ENCODE data around the gene CEBPA.
"Not testable (repeated sequence)": the region's sequence is repeated elsewhere in the genome, so short reads cannot be mapped to it uniquely, and the experiment has no call there.

CEBPA gene

DNA sequence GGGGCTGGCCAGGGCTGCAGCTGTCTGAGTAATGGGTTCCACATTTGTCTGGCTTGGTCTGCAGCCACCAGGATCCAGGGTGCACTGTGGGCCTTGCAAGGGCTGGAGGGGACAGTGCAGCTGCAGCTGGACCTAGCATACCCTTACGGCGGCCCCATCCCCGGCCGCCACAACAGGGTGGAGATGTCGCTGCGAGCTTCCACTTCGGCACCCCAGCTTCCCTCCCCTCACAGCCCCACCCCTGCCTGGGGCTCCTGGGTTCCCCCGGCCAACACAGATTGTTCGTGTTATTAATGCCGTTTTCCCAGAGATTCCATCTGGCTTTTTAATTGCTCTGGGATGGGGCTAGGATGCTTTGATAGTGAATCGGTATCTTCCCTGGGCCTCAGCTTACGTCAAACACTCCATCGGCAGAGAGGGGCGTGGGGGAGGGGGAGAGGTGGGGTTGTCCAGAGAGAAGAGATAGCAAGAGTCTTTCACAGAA lies 5.8 kb downstream of the CEBPA start:
- H3K27me3 ChIP-seq (ENCODE audit: insufficient read depth, low read length, poor library complexity), result peaks cover 3% of the 10 kb centered on the region
- DNase-seq (no peak), ATAC-seq (ENCODE audit: insufficient read depth, low read depth) (no peak)
- no peaks in the 10 kb centered on the region for H4K20me1 ChIP-seq (ENCODE audit: insufficient read depth, low read length)
- H3K9me3 ChIP-seq (ENCODE audit: insufficient read depth, low read length, severe bottlenecking), result no peaks in the 10 kb centered on the region
- no peaks in the 10 kb centered on the region for H3K79me2 ChIP-seq (ENCODE audit: insufficient read depth, low read length)
- no peak overlapping the region for H3K4me3 ChIP-seq (ENCODE audit: low read depth in 1 of 2, low read length in 2 of 2)
- no peak overlapping the region for H2AFZ ChIP-seq (ENCODE audit: low read depth, low read length)
- H3K4me1 ChIP-seq (ENCODE audit: insufficient read depth, low read length), result no peaks in the 10 kb centered on the region
- no peak overlapping the region for H3K4me2 ChIP-seq (ENCODE audit: insufficient read depth, low read length)
- no peaks in the 10 kb centered on the region for H3K36me3 ChIP-seq (ENCODE audit: insufficient read depth, low read length)
- no peak overlapping the region for H3K9ac ChIP-seq (ENCODE audit: low read depth, low read length)
- no peak overlapping the region for H3K27ac ChIP-seq (ENCODE audit: low read length)
- TF ChIP-seq, protein P1, sequence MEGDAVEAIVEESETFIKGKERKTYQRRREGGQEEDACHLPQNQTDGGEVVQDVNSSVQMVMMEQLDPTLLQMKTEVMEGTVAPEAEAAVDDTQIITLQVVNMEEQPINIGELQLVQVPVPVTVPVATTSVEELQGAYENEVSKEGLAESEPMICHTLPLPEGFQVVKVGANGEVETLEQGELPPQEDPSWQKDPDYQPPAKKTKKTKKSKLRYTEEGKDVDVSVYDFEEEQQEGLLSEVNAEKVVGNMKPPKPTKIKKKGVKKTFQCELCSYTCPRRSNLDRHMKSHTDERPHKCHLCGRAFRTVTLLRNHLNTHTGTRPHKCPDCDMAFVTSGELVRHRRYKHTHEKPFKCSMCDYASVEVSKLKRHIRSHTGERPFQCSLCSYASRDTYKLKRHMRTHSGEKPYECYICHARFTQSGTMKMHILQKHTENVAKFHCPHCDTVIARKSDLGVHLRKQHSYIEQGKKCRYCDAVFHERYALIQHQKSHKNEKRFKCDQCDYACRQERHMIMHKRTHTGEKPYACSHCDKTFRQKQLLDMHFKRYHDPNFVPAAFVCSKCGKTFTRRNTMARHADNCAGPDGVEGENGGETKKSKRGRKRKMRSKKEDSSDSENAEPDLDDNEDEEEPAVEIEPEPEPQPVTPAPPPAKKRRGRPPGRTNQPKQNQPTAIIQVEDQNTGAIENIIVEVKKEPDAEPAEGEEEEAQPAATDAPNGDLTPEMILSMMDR (IDR thresholded peaks at IDR 0.05; ENCODE audit: borderline replicate concordance, extremely low read depth, low read length, poor library complexity, severe bottlenecking), result no peak
- no peak for TF ChIP-seq EZH2 (IDR thresholded peaks at IDR 0.05; ENCODE audit: borderline replicate concordance, low read depth, low read length, severe bottlenecking)

GRCh38 chr19:33295621-33296487 lies 6.5 kb downstream of the CEBPA start:
- peaks cover 3% of the 10 kb centered on the region for H3K27me3 ChIP-seq (ENCODE audit: insufficient read depth, low read length, poor library complexity)
- H3K9ac ChIP-seq (ENCODE audit: low read depth, low read length), result no peak overlapping the region
- DNase-seq, result no peak
- TF ChIP-seq EZH2 (IDR thresholded peaks at IDR 0.05; ENCODE audit: borderline replicate concordance, low read depth, low read length, severe bottlenecking), result no peak
- TF ChIP-seq, protein P1 (IDR thresholded peaks at IDR 0.05; ENCODE audit: borderline replicate concordance, extremely low read depth, low read length, poor library complexity, severe bottlenecking), result no peak
- no peak overlapping the region for H3K4me3 ChIP-seq (ENCODE audit: low read depth in 1 of 2, low read length in 2 of 2)
- no peaks in the 10 kb centered on the region for H3K36me3 ChIP-seq (ENCODE audit: insufficient read depth, low read length)
- H3K79me2 ChIP-seq (ENCODE audit: insufficient read depth, low read length), result no peaks in the 10 kb centered on the region
- H3K9me3 ChIP-seq (ENCODE audit: insufficient read depth, low read length, severe bottlenecking), result no peaks in the 10 kb centered on the region
- no peak overlapping the region for H2AFZ ChIP-seq (ENCODE audit: low read depth, low read length)
- no peaks in the 10 kb centered on the region for H4K20me1 ChIP-seq (ENCODE audit: insufficient read depth, low read length)
- no peak for ATAC-seq (ENCODE audit: insufficient read depth, low read depth)
- H3K27ac ChIP-seq (ENCODE audit: low read length), result no peak overlapping the region
- H3K4me2 ChIP-seq (ENCODE audit: insufficient read depth, low read length), result no peak overlapping the region
- no peaks in the 10 kb centered on the region for H3K4me1 ChIP-seq (ENCODE audit: insufficient read depth, low read length)

- not testable (repeated sequence) for H3K79me2 ChIP-seq (ENCODE audit: insufficient read depth, low read length); DNase-seq; H2AFZ ChIP-seq (ENCODE audit: low read depth, low read length); H3K27ac ChIP-seq (ENCODE audit: low read length); H3K9me3 ChIP-seq (ENCODE audit: insufficient read depth, low read length, severe bottlenecking); H3K4me2 ChIP-seq (ENCODE audit: insufficient read depth, low read length); H3K9ac ChIP-seq (ENCODE audit: low read depth, low read length); H3K36me3 ChIP-seq (ENCODE audit: insufficient read depth, low read length); H3K27me3 ChIP-seq (ENCODE audit: insufficient read depth, low read length, poor library complexity); H4K20me1 ChIP-seq (ENCODE audit: insufficient read depth, low read length); H3K4me1 ChIP-seq (ENCODE audit: insufficient read depth, low read length); H3K4me3 ChIP-seq (ENCODE audit: low read depth in 1 of 2, low read length in 2 of 2); ATAC-seq (ENCODE audit: insufficient read depth, low read depth)
Measured at GRCh38 chr19:33295046-33295445, 7.3 kb downstream of the CEBPA start.

- no peak overlapping the region for H3K9ac ChIP-seq (ENCODE audit: low read depth, low read length)
- H3K4me1 ChIP-seq (ENCODE audit: insufficient read depth, low read length), result no peaks in the 10 kb centered on the region
- H3K27ac ChIP-seq (ENCODE audit: low read length), result no peak overlapping the region
- no peak overlapping the region for H3K4me2 ChIP-seq (ENCODE audit: insufficient read depth, low read length)
- TF ChIP-seq, protein P1 (IDR thresholded peaks at IDR 0.05; ENCODE audit: borderline replicate concordance, extremely low read depth, low read length, poor library complexity, severe bottlenecking), result no peak
- TF ChIP-seq EZH2 (IDR thresholded peaks at IDR 0.05; ENCODE audit: borderline replicate concordance, low read depth, low read length, severe bottlenecking), result no peak
- no peaks in the 10 kb centered on the region for H3K9me3 ChIP-seq (ENCODE audit: insufficient read depth, low read length, severe bottlenecking)
- no peak for DNase-seq
- H2AFZ ChIP-seq (ENCODE audit: low read depth, low read length), result no peak overlapping the region
- no peak overlapping the region for H3K4me3 ChIP-seq (ENCODE audit: low read depth in 1 of 2, low read length in 2 of 2)
- no peaks in the 10 kb centered on the region for H3K36me3 ChIP-seq (ENCODE audit: insufficient read depth, low read length)
- no peak for ATAC-seq (ENCODE audit: insufficient read depth, low read depth)
- H3K27me3 ChIP-seq (ENCODE audit: insufficient read depth, low read length, poor library complexity), result peaks cover 3% of the 10 kb centered on the region
- H4K20me1 ChIP-seq (ENCODE audit: insufficient read depth, low read length), result no peaks in the 10 kb centered on the region
- H3K79me2 ChIP-seq (ENCODE audit: insufficient read depth, low read length), result no peaks in the 10 kb centered on the region
Measured at GRCh38 chr19:33294058-33294798, 8.1 kb downstream of the CEBPA start.
